ENCODE results near the gene STK35. TPM values are rescaled to one million over a fixed set of nuclear protein-coding genes. Genes with fewer than 3 reads are reported as not detected.

The STK35 gene
- total RNA-seq, 1 donor from 2014 or later: 20.7 TPM

DNA sequence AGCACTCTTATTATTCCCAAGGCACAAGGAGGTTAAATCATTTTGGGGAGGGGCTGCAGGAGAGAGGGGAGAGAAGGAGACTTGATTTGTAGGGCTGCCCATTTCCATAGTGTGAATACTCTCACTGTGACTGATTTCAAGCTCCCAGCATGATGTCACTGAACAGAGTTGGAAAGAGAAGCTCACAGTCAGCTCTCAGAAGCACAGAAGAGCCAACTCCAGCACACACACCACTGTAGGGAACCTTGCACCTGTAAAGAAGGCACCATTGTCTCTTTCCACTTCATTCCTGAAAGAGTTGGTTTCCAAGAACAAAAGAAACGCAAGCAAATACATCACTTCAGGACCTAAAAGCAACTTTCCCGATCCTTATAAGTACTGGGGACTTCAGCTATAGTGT is 12.7 kb upstream of the STK35 start:
- Mint-ChIP-seq H3K27ac (no peak overlapping the region), H3K36me3 (ENCODE audit: low read depth) (no peaks in the 10 kb centered on the region), H3K27me3 (ENCODE audit: insufficient read depth) (peaks cover 31% of the 10 kb centered on the region), H3K4me1 (ENCODE audit: low read depth) (peaks cover 4% of the 10 kb centered on the region), H3K4me3 (no peak overlapping the region), H3K9me3 (no peaks in the 10 kb centered on the region)
- intact Hi-C loops (cut with micrococcal nuclease): no loop called here
- DNase-seq (ENCODE audit: low spot score): no peak

DNA sequence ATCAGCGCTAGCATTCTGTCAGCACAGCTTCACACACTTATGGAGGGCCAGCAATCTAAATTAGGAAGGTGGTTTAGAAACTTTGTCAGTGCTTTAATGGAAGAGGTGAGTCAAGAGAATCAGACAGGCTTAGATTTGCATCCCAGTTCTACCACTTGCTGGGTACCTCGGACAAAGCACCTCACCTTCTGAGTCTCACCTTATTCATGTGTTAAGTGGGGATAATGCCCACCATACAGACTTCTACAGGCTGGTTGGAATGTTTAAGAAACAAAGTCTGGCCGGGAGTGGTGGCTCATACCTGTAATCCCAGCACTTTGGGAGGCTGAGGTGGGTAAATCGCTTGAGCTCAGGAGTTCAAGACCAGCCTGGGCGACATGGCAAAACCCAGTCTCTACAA is 12.2 kb upstream of the STK35 start:
- intact Hi-C loops (cut with micrococcal nuclease): no loop called here
- Mint-ChIP-seq H3K27me3 (ENCODE audit: insufficient read depth) (peaks cover 32% of the 10 kb centered on the region), H3K9me3 (no peaks in the 10 kb centered on the region), H3K4me3 (no peak overlapping the region), H3K36me3 (ENCODE audit: low read depth) (no peaks in the 10 kb centered on the region), H3K4me1 (ENCODE audit: low read depth) (peaks cover 5% of the 10 kb centered on the region), H3K27ac (no peak overlapping the region)
- DNase-seq (ENCODE audit: low spot score): no peak

- no peaks in the 10 kb centered on the region for H3K9me3 Mint-ChIP-seq
- intact Hi-C loops (cut with micrococcal nuclease): loop anchor here (1.0 to 5.0 kb wide), 3 partner anchors 86 to 328 kb away; no protein-coding TSS in a partner anchor
- no peak overlapping the region for H3K27ac Mint-ChIP-seq
- no peak for DNase-seq (ENCODE audit: low spot score)
- peaks cover 5% of the 10 kb centered on the region for H3K4me1 Mint-ChIP-seq (ENCODE audit: low read depth)
- H3K27me3 Mint-ChIP-seq (ENCODE audit: insufficient read depth): peaks cover 32% of the 10 kb centered on the region
- H3K4me3 Mint-ChIP-seq: no peak overlapping the region
- no peaks in the 10 kb centered on the region for H3K36me3 Mint-ChIP-seq (ENCODE audit: low read depth)
These were observed 8.4 kb upstream of the STK35 start for GRCh38 chr20:2093159-2093781.

DNA sequence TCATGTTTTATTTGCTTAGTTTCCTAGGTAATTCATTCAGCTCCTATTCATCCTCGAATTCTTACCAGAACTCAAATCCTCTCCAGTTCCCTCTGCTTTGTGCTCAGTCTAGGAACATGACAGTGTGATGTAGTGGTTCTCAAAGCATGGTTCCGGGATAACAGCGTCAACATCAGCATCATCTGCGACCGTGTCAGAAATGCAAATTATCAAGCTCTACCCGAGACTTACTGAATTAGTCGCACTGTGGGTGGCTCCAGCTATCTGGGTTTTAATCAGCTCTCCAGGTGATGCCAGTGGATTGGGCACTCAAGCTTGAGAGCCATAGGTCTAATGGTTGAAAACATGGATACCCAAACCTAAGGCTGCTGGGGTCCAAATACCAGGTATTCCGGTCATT is 7.7 kb upstream of the STK35 start:
- H3K4me3 Mint-ChIP-seq: no peak overlapping the region
- intact Hi-C loops (cut with micrococcal nuclease): loop anchor here (1.0 to 5.0 kb wide), 3 partner anchors 87 to 329 kb away; no protein-coding TSS in a partner anchor
- H3K4me1 Mint-ChIP-seq (ENCODE audit: low read depth): peaks cover 5% of the 10 kb centered on the region
- no peak for DNase-seq (ENCODE audit: low spot score)
- H3K27ac Mint-ChIP-seq: no peak overlapping the region
- H3K9me3 Mint-ChIP-seq: no peaks in the 10 kb centered on the region
- no peaks in the 10 kb centered on the region for H3K36me3 Mint-ChIP-seq (ENCODE audit: low read depth)
- peaks cover 29% of the 10 kb centered on the region for H3K27me3 Mint-ChIP-seq (ENCODE audit: insufficient read depth)

DNA sequence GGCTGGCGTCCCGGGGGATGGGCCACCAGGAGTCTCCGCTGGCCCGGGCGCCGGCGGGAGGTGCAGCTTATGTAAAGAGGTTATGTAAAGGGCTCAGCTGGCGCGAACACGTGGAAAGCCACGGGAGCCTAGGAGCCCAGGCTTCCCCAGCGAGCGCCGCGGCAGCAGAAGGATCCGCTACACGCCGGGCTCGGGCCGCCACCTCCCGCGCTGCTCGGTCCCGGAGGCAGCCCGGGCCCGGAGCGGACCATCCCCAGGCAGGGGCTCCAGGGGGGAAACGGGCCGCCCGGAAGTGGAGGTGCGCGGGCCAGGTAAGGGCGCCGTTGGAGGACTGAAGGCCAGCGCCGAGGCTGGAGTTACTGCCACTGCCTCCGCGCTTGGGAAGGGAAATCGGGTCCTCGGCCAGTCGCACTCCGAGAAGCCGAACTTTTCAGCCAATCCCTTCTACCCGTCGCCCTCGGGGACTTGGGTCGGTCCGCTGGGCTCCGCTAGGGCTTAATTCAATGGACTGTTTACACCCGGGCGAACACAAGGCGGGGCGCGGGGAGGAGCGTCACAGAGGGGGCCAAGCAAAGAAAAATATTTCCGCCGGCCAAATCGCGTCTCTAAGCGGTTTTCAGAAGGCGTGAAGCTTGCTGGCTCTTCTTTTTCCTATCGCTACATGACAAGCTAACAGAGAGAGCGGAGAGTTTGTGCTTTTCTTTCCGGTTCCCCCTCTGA is 398 bp downstream of the STK35 start:
- intact Hi-C loops (cut with micrococcal nuclease): loop anchor here (1.0 to 5.0 kb wide), 10 partner anchors 17 to 1805 kb away; partner anchors contain the start of genes CSNK2A1, FAM110A, NOP56 and NSFL1C
- DNase-seq (ENCODE audit: low spot score): peak; percentile 84
- Mint-ChIP-seq H3K27me3 (ENCODE audit: insufficient read depth) (peaks cover 9% of the 10 kb centered on the region), H3K4me1 (ENCODE audit: low read depth) (peaks cover 40% of the 10 kb centered on the region), H3K27ac (peak overlapping the region; percentile 100), H3K4me3 (peak overlapping the region; percentile 92), H3K36me3 (ENCODE audit: low read depth) (peaks cover 18% of the 10 kb centered on the region), H3K9me3 (no peaks in the 10 kb centered on the region)

DNA sequence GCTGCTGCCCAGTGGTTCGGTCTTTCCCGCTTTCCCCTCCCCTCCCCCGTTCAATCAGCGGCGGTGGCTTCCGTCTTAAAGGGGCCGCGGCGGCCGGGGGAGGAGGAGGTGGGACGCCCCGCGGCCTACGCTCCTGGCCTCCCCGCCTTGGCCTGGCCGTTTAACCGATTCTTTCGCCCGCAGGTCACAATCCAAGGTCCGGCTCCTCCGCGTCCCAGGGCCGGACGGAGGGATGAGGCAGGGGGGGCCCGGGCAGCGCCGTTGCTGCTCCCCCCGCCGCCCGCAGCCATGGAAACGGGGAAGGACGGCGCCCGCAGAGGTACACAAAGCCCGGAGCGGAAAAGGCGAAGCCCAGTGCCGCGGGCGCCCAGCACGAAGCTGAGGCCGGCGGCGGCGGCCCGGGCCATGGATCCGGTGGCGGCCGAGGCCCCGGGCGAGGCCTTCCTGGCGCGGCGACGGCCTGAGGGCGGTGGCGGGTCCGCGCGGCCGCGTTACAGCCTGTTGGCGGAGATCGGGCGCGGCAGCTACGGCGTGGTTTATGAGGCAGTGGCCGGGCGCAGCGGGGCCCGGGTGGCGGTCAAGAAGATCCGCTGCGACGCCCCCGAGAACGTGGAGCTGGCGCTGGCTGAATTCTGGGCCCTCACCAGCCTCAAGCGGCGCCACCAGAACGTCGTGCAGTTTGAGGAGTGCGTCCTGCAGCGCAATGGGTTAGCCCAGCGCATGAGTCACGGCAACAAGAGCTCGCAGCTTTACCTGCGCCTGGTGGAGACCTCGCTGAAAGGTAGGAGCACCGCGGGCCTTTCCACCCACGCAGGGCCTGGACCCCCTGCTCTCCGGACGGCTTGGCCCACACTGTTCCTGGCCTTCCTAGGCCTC is 1.2 kb downstream of the STK35 start:
- Mint-ChIP-seq H3K9me3 (no peaks in the 10 kb centered on the region), H3K36me3 (ENCODE audit: low read depth) (peaks cover 18% of the 10 kb centered on the region), H3K4me1 (ENCODE audit: low read depth) (peaks cover 40% of the 10 kb centered on the region), H3K27ac (peak overlapping the region; percentile 100), H3K4me3 (peak overlapping the region; percentile 95), H3K27me3 (ENCODE audit: insufficient read depth) (peaks cover 8% of the 10 kb centered on the region)
- DNase-seq (ENCODE audit: low spot score): peak; percentile 80
- intact Hi-C loops (cut with micrococcal nuclease): loop anchor here (1.0 to 5.0 kb wide), 9 partner anchors 16 to 1806 kb away; partner anchors contain the start of genes CSNK2A1, FAM110A, NOP56 and SNRPB

DNA sequence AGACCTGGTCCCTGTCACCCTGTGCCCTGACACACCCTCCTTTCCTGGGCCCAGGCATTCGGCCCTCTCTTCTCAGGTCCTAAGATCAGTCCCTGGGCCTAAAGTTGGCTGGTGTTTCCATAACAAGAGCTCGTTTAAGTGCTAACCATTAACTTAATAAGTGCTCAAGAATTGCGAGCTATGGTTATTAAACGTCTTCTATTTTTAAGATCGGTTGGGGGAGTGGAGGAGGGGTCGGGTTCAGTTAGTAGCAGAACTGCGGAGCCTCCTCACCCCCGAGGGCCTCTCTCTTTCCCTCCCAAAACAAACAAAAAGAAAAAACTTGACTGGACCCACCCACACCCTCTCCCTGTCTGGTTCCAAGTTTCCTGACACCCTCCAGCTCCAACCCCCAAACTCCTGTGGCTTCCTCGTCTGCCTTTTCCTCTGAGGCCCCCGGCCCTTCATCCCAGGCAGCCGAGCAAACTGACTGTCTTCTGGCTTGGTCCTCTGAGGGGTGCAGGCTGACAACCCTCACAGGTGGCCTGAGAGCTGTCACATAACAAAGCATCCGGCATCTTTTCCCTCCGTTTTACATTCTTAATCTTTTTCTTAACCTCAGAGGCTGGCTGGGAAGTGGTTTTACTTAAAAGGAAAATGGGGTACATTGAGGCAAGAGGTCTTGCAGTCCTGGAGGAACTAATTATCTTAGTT is 2.0 kb downstream of the STK35 start:
- Mint-ChIP-seq H3K4me3 (peak overlapping the region; percentile 95), H3K9me3 (no peaks in the 10 kb centered on the region), H3K27me3 (ENCODE audit: insufficient read depth) (peaks cover 8% of the 10 kb centered on the region), H3K36me3 (ENCODE audit: low read depth) (peaks cover 18% of the 10 kb centered on the region), H3K27ac (peak overlapping the region; percentile 90), H3K4me1 (ENCODE audit: low read depth) (peaks cover 42% of the 10 kb centered on the region)
- no peak for DNase-seq (ENCODE audit: low spot score)
- intact Hi-C loops (cut with micrococcal nuclease): loop anchor here (1.0 to 5.0 kb wide), 9 partner anchors 15 to 1806 kb away; partner anchors contain the start of genes CSNK2A1, FAM110A, NOP56 and SNRPB

DNA sequence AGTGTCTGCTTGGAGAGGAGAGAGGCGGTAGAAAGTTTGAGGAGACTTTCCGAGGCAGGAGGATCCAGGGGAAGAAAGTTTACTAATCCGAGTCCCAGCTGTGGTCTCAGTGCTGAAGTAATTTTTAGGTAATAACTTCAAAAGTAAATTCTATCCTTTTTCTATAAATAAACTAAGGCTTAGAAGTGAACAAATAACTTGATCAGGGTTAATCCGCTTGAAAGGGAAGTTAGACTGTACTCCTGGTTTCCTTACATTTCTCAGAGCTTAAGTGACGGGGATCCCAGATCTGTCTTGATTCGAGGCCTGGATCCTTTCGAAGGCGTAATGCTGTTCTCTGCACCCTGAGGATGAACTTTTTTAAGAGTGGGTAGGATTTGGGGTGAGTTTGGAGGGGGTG is 2.6 kb downstream of the STK35 start:
- Mint-ChIP-seq H3K36me3 (ENCODE audit: low read depth) (peaks cover 22% of the 10 kb centered on the region), H3K27ac (no peak overlapping the region), H3K9me3 (no peaks in the 10 kb centered on the region), H3K27me3 (ENCODE audit: insufficient read depth) (peaks cover 5% of the 10 kb centered on the region), H3K4me1 (ENCODE audit: low read depth) (peaks cover 49% of the 10 kb centered on the region), H3K4me3 (peak overlapping the region; percentile 95)
- intact Hi-C loops (cut with micrococcal nuclease): loop anchor here (1.0 to 5.0 kb wide), 6 partner anchors 348 to 1807 kb away; partner anchors contain the start of genes CSNK2A1, FAM110A, NOP56 and ZCCHC3
- DNase-seq (ENCODE audit: low spot score): no peak

DNA sequence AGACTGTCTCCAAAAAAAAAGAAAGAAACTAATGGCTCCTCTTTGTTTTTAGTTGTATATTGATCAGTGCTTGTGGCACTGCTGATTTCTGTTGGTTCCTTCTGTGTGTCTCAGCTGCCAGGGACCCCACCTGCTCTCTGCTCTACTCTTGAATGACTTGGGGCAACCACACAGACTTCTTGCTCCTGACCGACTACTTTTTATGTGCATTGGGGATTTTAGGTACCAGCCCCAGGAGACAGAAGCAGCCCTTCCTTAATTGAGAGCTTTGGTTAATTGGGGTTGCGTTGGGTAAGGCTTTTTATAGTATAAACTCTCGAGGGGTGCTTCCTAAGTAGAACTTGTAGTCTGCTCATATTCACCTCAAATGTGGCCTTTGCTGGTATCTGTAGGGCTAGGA is 6.9 kb downstream of the STK35 start:
- Mint-ChIP-seq H3K4me1 (ENCODE audit: low read depth) (peaks cover 68% of the 10 kb centered on the region), H3K27me3 (ENCODE audit: insufficient read depth) (no peaks in the 10 kb centered on the region), H3K4me3 (no peak overlapping the region), H3K27ac (no peak overlapping the region), H3K9me3 (no peaks in the 10 kb centered on the region), H3K36me3 (ENCODE audit: low read depth) (peaks cover 23% of the 10 kb centered on the region)
- no peak for DNase-seq (ENCODE audit: low spot score)
- intact Hi-C loops (cut with micrococcal nuclease): no loop called here

- H3K4me3 Mint-ChIP-seq: no peak overlapping the region
- peaks cover 68% of the 10 kb centered on the region for H3K4me1 Mint-ChIP-seq (ENCODE audit: low read depth)
- H3K27me3 Mint-ChIP-seq (ENCODE audit: insufficient read depth): no peaks in the 10 kb centered on the region
These were observed 7.4 kb downstream of the STK35 start for GRCh38 chr20:2108987-2109386.

DNA sequence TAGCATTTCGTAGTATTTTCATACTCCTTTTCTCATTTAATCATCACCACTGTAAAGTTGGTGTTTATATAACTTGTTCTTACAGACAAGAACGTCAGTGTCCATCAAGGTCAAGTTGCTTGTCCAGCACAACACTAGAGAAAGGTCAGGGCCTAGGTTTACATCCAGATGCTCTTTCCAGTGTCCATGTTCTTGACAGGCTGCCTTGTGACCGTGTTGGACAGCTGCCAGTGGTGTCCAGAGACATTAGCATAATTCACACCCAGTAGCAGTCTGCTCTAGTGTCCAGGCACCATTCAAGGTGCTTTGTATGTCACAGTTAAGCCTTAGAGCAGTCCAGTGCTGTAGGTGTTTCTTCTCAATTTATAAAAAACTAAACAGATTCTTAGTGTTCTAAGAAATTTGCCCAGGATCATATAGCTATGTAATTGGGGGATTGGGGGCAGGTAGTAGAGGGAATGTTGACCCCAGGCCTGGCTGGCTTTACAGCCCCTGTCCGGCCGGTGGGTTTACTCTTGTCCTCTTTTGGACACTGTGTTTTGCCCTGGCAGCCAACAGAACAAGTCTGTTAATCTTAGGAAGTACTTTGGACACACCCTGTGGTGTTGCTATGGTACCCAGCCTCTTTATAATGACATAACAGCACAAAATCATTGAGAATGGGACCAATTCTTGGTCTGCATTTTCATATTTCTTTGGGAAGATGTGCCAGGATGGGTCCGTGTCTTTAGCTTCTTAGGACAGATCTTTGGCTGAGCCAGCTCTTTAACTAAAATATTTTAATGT is 8.0 kb downstream of the STK35 start:
- Mint-ChIP-seq H3K9me3 (no peaks in the 10 kb centered on the region), H3K4me3 (no peak overlapping the region), H3K27me3 (ENCODE audit: insufficient read depth) (no peaks in the 10 kb centered on the region), H3K27ac (no peak overlapping the region), H3K36me3 (ENCODE audit: low read depth) (peaks cover 19% of the 10 kb centered on the region), H3K4me1 (ENCODE audit: low read depth) (peaks cover 67% of the 10 kb centered on the region)
- DNase-seq (ENCODE audit: low spot score): no peak
- intact Hi-C loops (cut with micrococcal nuclease): no loop called here

More at GRCh38 chr20:2108987-2109386, 7.4 kb downstream of the STK35 start:
- no peak for DNase-seq (ENCODE audit: low spot score)
- no peaks in the 10 kb centered on the region for H3K9me3 Mint-ChIP-seq
- no peak overlapping the region for H3K27ac Mint-ChIP-seq
- intact Hi-C loops (cut with micrococcal nuclease): no loop called here
- peaks cover 20% of the 10 kb centered on the region for H3K36me3 Mint-ChIP-seq (ENCODE audit: low read depth)

All from activated T-helper 1 cell treated with anti-CD3 and anti-CD28 coated beads, Interleukin-12 subunit alpha, Interleukin-12 subunit beta, Interleukin-2, Interleukin-4 antibody, amounts not matched to agents 30 ng/mL and 10 ng/mL and 1 ng/mL, durations not matched to agents 14 hours and 24 hours and 36 hours (primary cell).